ENCODE results near the gene NPTX1. TPM values are rescaled to one million over a fixed set of nuclear protein-coding genes. Genes with fewer than 3 reads are reported as not detected.

Gene NPTX1
- total and polyA plus RNA-seq, 2 experiments from 2014 or later: 3.4 to 20.5 TPM

- ATAC-seq (no peak), DNase-seq (ENCODE audit: low spot score) (no peak)
- no peak overlapping the region for H3K4me3 ChIP-seq
- TF ChIP-seq POLR2AphosphoS5 (IDR thresholded peaks at IDR 0.05; ENCODE audit: low read depth) (no peak), STAT1 (IDR thresholded peaks at IDR 0.05; ENCODE audit: unreplicated experiment) (no peak)
- TF ChIP-seq, protein P1, sequence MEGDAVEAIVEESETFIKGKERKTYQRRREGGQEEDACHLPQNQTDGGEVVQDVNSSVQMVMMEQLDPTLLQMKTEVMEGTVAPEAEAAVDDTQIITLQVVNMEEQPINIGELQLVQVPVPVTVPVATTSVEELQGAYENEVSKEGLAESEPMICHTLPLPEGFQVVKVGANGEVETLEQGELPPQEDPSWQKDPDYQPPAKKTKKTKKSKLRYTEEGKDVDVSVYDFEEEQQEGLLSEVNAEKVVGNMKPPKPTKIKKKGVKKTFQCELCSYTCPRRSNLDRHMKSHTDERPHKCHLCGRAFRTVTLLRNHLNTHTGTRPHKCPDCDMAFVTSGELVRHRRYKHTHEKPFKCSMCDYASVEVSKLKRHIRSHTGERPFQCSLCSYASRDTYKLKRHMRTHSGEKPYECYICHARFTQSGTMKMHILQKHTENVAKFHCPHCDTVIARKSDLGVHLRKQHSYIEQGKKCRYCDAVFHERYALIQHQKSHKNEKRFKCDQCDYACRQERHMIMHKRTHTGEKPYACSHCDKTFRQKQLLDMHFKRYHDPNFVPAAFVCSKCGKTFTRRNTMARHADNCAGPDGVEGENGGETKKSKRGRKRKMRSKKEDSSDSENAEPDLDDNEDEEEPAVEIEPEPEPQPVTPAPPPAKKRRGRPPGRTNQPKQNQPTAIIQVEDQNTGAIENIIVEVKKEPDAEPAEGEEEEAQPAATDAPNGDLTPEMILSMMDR (conservative IDR thresholded peaks at IDR 0.05; ENCODE audit: low read depth in 2 of 2): no peak
- TF ChIP-seq, protein P2, sequence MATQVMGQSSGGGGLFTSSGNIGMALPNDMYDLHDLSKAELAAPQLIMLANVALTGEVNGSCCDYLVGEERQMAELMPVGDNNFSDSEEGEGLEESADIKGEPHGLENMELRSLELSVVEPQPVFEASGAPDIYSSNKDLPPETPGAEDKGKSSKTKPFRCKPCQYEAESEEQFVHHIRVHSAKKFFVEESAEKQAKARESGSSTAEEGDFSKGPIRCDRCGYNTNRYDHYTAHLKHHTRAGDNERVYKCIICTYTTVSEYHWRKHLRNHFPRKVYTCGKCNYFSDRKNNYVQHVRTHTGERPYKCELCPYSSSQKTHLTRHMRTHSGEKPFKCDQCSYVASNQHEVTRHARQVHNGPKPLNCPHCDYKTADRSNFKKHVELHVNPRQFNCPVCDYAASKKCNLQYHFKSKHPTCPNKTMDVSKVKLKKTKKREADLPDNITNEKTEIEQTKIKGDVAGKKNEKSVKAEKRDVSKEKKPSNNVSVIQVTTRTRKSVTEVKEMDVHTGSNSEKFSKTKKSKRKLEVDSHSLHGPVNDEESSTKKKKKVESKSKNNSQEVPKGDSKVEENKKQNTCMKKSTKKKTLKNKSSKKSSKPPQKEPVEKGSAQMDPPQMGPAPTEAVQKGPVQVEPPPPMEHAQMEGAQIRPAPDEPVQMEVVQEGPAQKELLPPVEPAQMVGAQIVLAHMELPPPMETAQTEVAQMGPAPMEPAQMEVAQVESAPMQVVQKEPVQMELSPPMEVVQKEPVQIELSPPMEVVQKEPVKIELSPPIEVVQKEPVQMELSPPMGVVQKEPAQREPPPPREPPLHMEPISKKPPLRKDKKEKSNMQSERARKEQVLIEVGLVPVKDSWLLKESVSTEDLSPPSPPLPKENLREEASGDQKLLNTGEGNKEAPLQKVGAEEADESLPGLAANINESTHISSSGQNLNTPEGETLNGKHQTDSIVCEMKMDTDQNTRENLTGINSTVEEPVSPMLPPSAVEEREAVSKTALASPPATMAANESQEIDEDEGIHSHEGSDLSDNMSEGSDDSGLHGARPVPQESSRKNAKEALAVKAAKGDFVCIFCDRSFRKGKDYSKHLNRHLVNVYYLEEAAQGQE (IDR thresholded peaks at IDR 0.05; ENCODE audit: unreplicated experiment): no peak
- H4K20me1 ChIP-seq (replicated peaks; ENCODE audit: insufficient read depth): no peaks in the 10 kb centered on the region
- H3K4me1 ChIP-seq (ENCODE audit: insufficient read depth): no peaks in the 10 kb centered on the region
- no peak overlapping the region for H3K27ac ChIP-seq (ENCODE audit: low read depth)
- H3K27me3 ChIP-seq (ENCODE audit: insufficient read depth): no peaks in the 10 kb centered on the region
- no peak overlapping the region for H3K27ac Mint-ChIP-seq
- no peaks in the 10 kb centered on the region; the same call in 2 of the 3 replicates for H3K36me3 Mint-ChIP-seq (ENCODE audit: low read depth)
- peaks cover 3% of the 10 kb centered on the region for H3K9me3 Mint-ChIP-seq
- no peak overlapping the region for H2AFZ ChIP-seq
- no peaks in the 10 kb centered on the region for H3K36me3 ChIP-seq (ENCODE audit: insufficient read depth)
- no peak overlapping the region for H3K4me2 ChIP-seq
- H3K9me2 ChIP-seq (ENCODE audit: insufficient read depth): no peaks in the 10 kb centered on the region
- peaks cover 2% of the 10 kb centered on the region; the same call in 2 of the 3 replicates for H3K4me1 Mint-ChIP-seq
- peaks cover 12% of the 10 kb centered on the region for H3K27me3 Mint-ChIP-seq (ENCODE audit: insufficient read depth, low read depth, poor library complexity)
- H3K79me2 ChIP-seq (replicated peaks; ENCODE audit: insufficient read depth): no peaks in the 10 kb centered on the region
- H3K4me3 Mint-ChIP-seq: no peak overlapping the region
- 0 out of 2 replicates have a peak, but pooled peaks cover 4% of the 10 kb centered on the region for H3F3A ChIP-seq (replicated peaks; ENCODE audit: low read depth)
Observed at GRCh38 chr17:80449194-80449929, 27.0 kb downstream of the NPTX1 start.

- DNase-seq (ENCODE audit: low spot score): no peak
- Histone ChIP-seq H3K4me1 (ENCODE audit: insufficient read depth) (no peaks in the 10 kb centered on the region), H3K79me2 (replicated peaks; ENCODE audit: insufficient read depth) (no peaks in the 10 kb centered on the region), H3K4me2 (no peak overlapping the region), H4K20me1 (replicated peaks; ENCODE audit: insufficient read depth) (no peaks in the 10 kb centered on the region), H3K36me3 (ENCODE audit: insufficient read depth) (no peaks in the 10 kb centered on the region), H3K27me3 (ENCODE audit: insufficient read depth) (no peaks in the 10 kb centered on the region), H2AFZ (no peak overlapping the region), H3K27ac (ENCODE audit: low read depth) (no peak overlapping the region), H3K4me3 (no peak overlapping the region), H3F3A (replicated peaks; ENCODE audit: low read depth) (no peaks in the 10 kb centered on the region), H3K9me2 (ENCODE audit: insufficient read depth) (no peaks in the 10 kb centered on the region)
- peaks cover 6% of the 10 kb centered on the region for H3K27me3 Mint-ChIP-seq (ENCODE audit: insufficient read depth, low read depth, poor library complexity)
- no peak overlapping the region for H3K27ac Mint-ChIP-seq
- H3K4me3 Mint-ChIP-seq: no peak overlapping the region
- H3K9me3 Mint-ChIP-seq: no peaks in the 10 kb centered on the region
- no peak for ATAC-seq
- no peaks in the 10 kb centered on the region for H3K36me3 Mint-ChIP-seq (ENCODE audit: low read depth)
- TF ChIP-seq ZNF331 (CRISPR knock-in tag; IDR thresholded peaks at IDR 0.05; ENCODE audit: low read depth) (no peak), JUNB (IDR thresholded peaks at IDR 0.05; ENCODE audit: unreplicated experiment) (no peak)
- H3K4me1 Mint-ChIP-seq: peaks cover 4% of the 10 kb centered on the region; the same call in 2 of the 3 replicates
Observed at GRCh38 chr17:80447790-80448189, 28.6 kb downstream of the NPTX1 start.
